H9 (cell line): Measurements from ENCODE around the gene NCAM2. TPM values are rescaled to one million over a fixed set of nuclear protein-coding genes. Genes with fewer than 3 reads are reported as not detected.
"Not testable (repeated sequence)": the region's sequence is repeated elsewhere in the genome, so short reads cannot be mapped to it uniquely, and the experiment has no call there.

ENCODE experiments used
- DNase-seq: peaks from one replicate; pipeline ENCODE4 v3.0.0-alpha.2; 2017
- H2AFZ ChIP-seq: one replicate; pipeline ENCODE4 v1.6.1; 2013; ENCODE audit warnings: mild to moderate bottlenecking, low read length, control low read depth, moderate library complexity
- H2AK5ac ChIP-seq: 2 replicates; pipeline ENCODE4 v1.6.1; 2013; ENCODE audit warnings: low read length, control low read depth, mixed read lengths; ENCODE audit not compliant: insufficient read length
- H2BK120ac ChIP-seq: one replicate; pipeline ENCODE4 v1.6.1; 2013; ENCODE audit warnings: low read depth, mild to moderate bottlenecking, low read length, control low read depth, inconsistent platforms; ENCODE audit not compliant: poor library complexity, severe bottlenecking
- H2BK12ac ChIP-seq: 2 replicates; pipeline ENCODE4 v1.6.1; 2013; ENCODE audit warnings: low read length, control low read depth, mixed read lengths, low read depth; ENCODE audit not compliant: insufficient read length
- H2BK15ac ChIP-seq: 2 replicates; pipeline ENCODE4 v1.6.1; 2013; ENCODE audit warnings: low read depth, low read length, control low read depth
- H2BK20ac ChIP-seq: one replicate; pipeline ENCODE4 v1.6.1; 2013; ENCODE audit warnings: low read depth, mild to moderate bottlenecking, low read length, control low read depth, inconsistent platforms; ENCODE audit not compliant: poor library complexity, severe bottlenecking
- H2BK5ac ChIP-seq: 2 replicates; pipeline ENCODE4 v1.6.1; 2013; ENCODE audit warnings: low read length, control low read depth, mixed read lengths; ENCODE audit not compliant: insufficient read length
- H3K14ac ChIP-seq: 2 replicates; pipeline ENCODE4 v1.6.1; 2013; ENCODE audit warnings: low read length, control low read depth; ENCODE audit not compliant: insufficient read depth
- H3K18ac ChIP-seq: 2 replicates; pipeline ENCODE4 v1.6.1; 2013; ENCODE audit warnings: low read depth, mild to moderate bottlenecking, mixed read lengths, low read length, control low read depth; ENCODE audit not compliant: insufficient read length
- H3K23ac ChIP-seq: 2 replicates; pipeline ENCODE4 v1.6.1; 2013; ENCODE audit warnings: low read length, control low read depth, mixed read lengths, low read depth; ENCODE audit not compliant: insufficient read length
- H3K23me2 ChIP-seq: 2 replicates; pipeline ENCODE4 v1.6.1; 2013; ENCODE audit warnings: low read depth, mild to moderate bottlenecking, mixed read lengths, low read length, control low read depth; ENCODE audit not compliant: insufficient read length, poor library complexity, severe bottlenecking
- H3K27ac ChIP-seq: 2 replicates; pipeline ENCODE4 v1.5.1; 2013; ENCODE audit warnings: low read length, control low read depth, mixed read lengths, low read depth; ENCODE audit not compliant: insufficient read length
- H3K27me3 ChIP-seq: 2 replicates; pipeline ENCODE4 v1.6.1; 2013; ENCODE audit warnings: low read length, control low read depth, inconsistent platforms; ENCODE audit not compliant: insufficient read depth
- H3K4ac ChIP-seq: 2 replicates; pipeline ENCODE4 v1.6.1; 2013; ENCODE audit warnings: low read depth, mild to moderate bottlenecking, control low read depth, inconsistent platforms, low read length, moderate library complexity
- H3K4me1 ChIP-seq: 2 replicates; pipeline ENCODE4 v1.6.1; 2013; ENCODE audit warnings: low read length, control low read depth, inconsistent platforms; ENCODE audit not compliant: insufficient read depth
- H3K4me2 ChIP-seq: 2 replicates; pipeline ENCODE4 v1.6.1; 2013; ENCODE audit warnings: low read length, control low read depth, mixed read lengths; ENCODE audit not compliant: insufficient read length, insufficient read depth
- H3K56ac ChIP-seq: 2 replicates; pipeline ENCODE4 v1.6.1; 2013; ENCODE audit warnings: low read depth, mild to moderate bottlenecking, mixed read lengths, low read length, control low read depth; ENCODE audit not compliant: insufficient read length
- H3K79me1 ChIP-seq: 2 replicates; pipeline ENCODE4 v1.6.1; 2013; ENCODE audit warnings: low read depth, mild to moderate bottlenecking, moderate library complexity, low read length, control low read depth, inconsistent platforms; ENCODE audit not compliant: insufficient read depth, poor library complexity, severe bottlenecking
- H3K79me2 ChIP-seq: 2 replicates; pipeline ENCODE4 v1.6.1; 2013; ENCODE audit warnings: low read length, control low read depth, inconsistent platforms; ENCODE audit not compliant: insufficient read depth
- H3K9ac ChIP-seq: 2 replicates; pipeline ENCODE4 v1.6.1; 2013; ENCODE audit warnings: low read length, control low read depth, mixed read lengths; ENCODE audit not compliant: insufficient read length; ENCODE audit errors: extremely low read depth
- H3K9me3 ChIP-seq: one replicate; pipeline ENCODE4 v1.6.1; 2013; ENCODE audit warnings: low read depth, low read length, inconsistent platforms; ENCODE audit not compliant: control insufficient read depth
- H3T11ph ChIP-seq: one replicate; pipeline ENCODE4 v1.6.1; 2013; ENCODE audit warnings: mild to moderate bottlenecking, low read length, control low read depth, inconsistent platforms
- H4K20me1 ChIP-seq: one replicate; pipeline ENCODE4 v1.6.1; 2013; ENCODE audit not compliant: control insufficient read depth, insufficient read length, insufficient read depth
- H4K5ac ChIP-seq: 2 replicates; pipeline ENCODE4 v1.6.1; 2013; ENCODE audit warnings: low read depth, mild to moderate bottlenecking, mixed read lengths, low read length, control low read depth; ENCODE audit not compliant: insufficient read length
- H4K8ac ChIP-seq: replicated peaks from 2 replicates; pipeline ENCODE4 v1.6.1; 2013; ENCODE audit warnings: low read length, control low read depth, mixed read lengths, low read depth; ENCODE audit not compliant: insufficient read length
- H4K91ac ChIP-seq: 2 replicates; pipeline ENCODE4 v1.6.1; 2013; ENCODE audit warnings: low read depth, mild to moderate bottlenecking, moderate library complexity, mixed read lengths, low read length, control low read depth; ENCODE audit not compliant: insufficient read length
- H3K27ac Mint-ChIP-seq, 3 experiments: 2 replicates in 2 of 3; 3 replicates in 1 of 3; pipeline ENCODE4 v1.8.0; 2020 to 2021; ENCODE audit warnings: mixed read lengths in 3 of 3, mild to moderate bottlenecking in 1 of 3, moderate library complexity in 1 of 3
- H3K27me3 Mint-ChIP-seq: 2 replicates; pipeline ENCODE4 v1.8.0; 2021; ENCODE audit warnings: low read depth, mild to moderate bottlenecking, moderate library complexity, mixed read lengths
- H3K36me3 Mint-ChIP-seq, 3 experiments: 2 replicates in 2 of 3; 3 replicates in 1 of 3; pipeline ENCODE4 v1.8.0; 2020 to 2021; ENCODE audit warnings: low read depth in 3 of 3, mixed read lengths in 3 of 3; ENCODE audit not compliant: insufficient read depth in 1 of 3
- H3K4me1 Mint-ChIP-seq, 2 experiments: 2 replicates each; pipeline ENCODE4 v1.8.0; 2020; ENCODE audit warnings: mixed read lengths in 2 of 2
- H3K4me3 Mint-ChIP-seq, 2 experiments: 2 replicates in 1 of 2; 3 replicates in 1 of 2; pipeline ENCODE4 v1.8.0; 2020 to 2021; ENCODE audit warnings: mild to moderate bottlenecking in 2 of 2, mixed read lengths in 2 of 2, moderate library complexity in 1 of 2
- H3K9me3 Mint-ChIP-seq, 2 experiments: 2 replicates in 1 of 2; 3 replicates in 1 of 2; pipeline ENCODE4 v1.8.0; 2020; ENCODE audit warnings: mild to moderate bottlenecking in 2 of 2, mixed read lengths in 2 of 2, moderate library complexity in 1 of 2
- CTCF ChIP-seq: fragments of 200-600 bp; sonication (generic); conservative IDR thresholded peaks from 3 replicates; pipeline ENCODE4 v1.8.0; 2021; ENCODE audit warnings: antibody characterized with exemption, mild to moderate bottlenecking
- WGBS: extraction: QIAGEN DNeasy Blood & Tissue Kit; methylation state at CpG from one replicate; pipeline ENCODE4 v1.1.7; 2013; ENCODE audit warnings: missing lambda C conversion rate, low lambda C conversion rate, mixed read lengths; ENCODE audit not compliant: insufficient read length; ENCODE audit errors: extremely low coverage; 5-methylcytosine and 5-hydroxymethylcytosine counted together
- total RNA-seq: library from RNA; stranded (reverse); gene quantifications from 2 replicates; pipeline ENCODE4 v1.2.1, GENCODE V29; 2021

NCAM2 gene
- total RNA-seq, 1 experiment from 2014 or later: 2.2 TPM

- Histone ChIP-seq H3K4me1 (no peaks in the 10 kb centered on the region), H2BK15ac (no peak overlapping the region), H3K23ac (no peak overlapping the region), H3K18ac (no peak overlapping the region), H4K8ac (no peak overlapping the region), H2BK120ac (no peak overlapping the region), H3K23me2 (no peaks in the 10 kb centered on the region), H3K14ac (no peak overlapping the region), H3K79me2 (no peaks in the 10 kb centered on the region), H2AFZ (no peak overlapping the region), H2BK12ac (no peak overlapping the region), H4K5ac (no peak overlapping the region), H3K9ac (no peak overlapping the region), H4K91ac (no peak overlapping the region), H3K4me2 (no peak overlapping the region), H3K79me1 (no peaks in the 10 kb centered on the region), H3K27ac (no peak overlapping the region), H3K9me3 (peaks cover 7% of the 10 kb centered on the region), H3K27me3 (no peaks in the 10 kb centered on the region), H3K56ac (no peak overlapping the region), H2AK5ac (no peak overlapping the region), H2BK20ac (no peak overlapping the region), H4K20me1 (no peaks in the 10 kb centered on the region), H3K4ac (no peak overlapping the region), H2BK5ac (no peak overlapping the region), H3T11ph (no peak overlapping the region)
- no peaks in the 10 kb centered on the region for H3K4me1 Mint-ChIP-seq
- H3K27me3 Mint-ChIP-seq: no peaks in the 10 kb centered on the region
- TF ChIP-seq CTCF: no peak
- no peak overlapping the region for H3K27ac Mint-ChIP-seq
- H3K4me3 Mint-ChIP-seq: no peak overlapping the region
- H3K9me3 Mint-ChIP-seq: peaks cover 24 to 30% of the 10 kb centered on the region in 2 experiments
- peaks cover 7 to 20% (median 8%) of the 10 kb centered on the region in 3 experiments; a peak in 6 of 7 replicates for H3K36me3 Mint-ChIP-seq
- DNase-seq: no peak
Measured at GRCh38 chr21:21401444-21401843, 403.2 kb downstream of the NCAM2 start.

- not testable (repeated sequence) for H2BK5ac ChIP-seq, H3K79me1 ChIP-seq, H3K27me3 ChIP-seq, H4K5ac ChIP-seq, H3K14ac ChIP-seq, H3K27ac ChIP-seq, H3T11ph ChIP-seq, H3K27ac Mint-ChIP-seq, H3K9me3 ChIP-seq, H2BK120ac ChIP-seq, H4K8ac ChIP-seq, H4K20me1 ChIP-seq, H2BK15ac ChIP-seq, H3K56ac ChIP-seq, H3K79me2 ChIP-seq, H3K27me3 Mint-ChIP-seq, H2BK12ac ChIP-seq, H3K4me3 Mint-ChIP-seq, H2BK20ac ChIP-seq, H3K9ac ChIP-seq, H3K4me2 ChIP-seq, H4K91ac ChIP-seq, H3K23me2 ChIP-seq, DNase-seq, H3K23ac ChIP-seq, H2AFZ ChIP-seq, H3K4ac ChIP-seq, H3K18ac ChIP-seq, H2AK5ac ChIP-seq, H3K4me1 Mint-ChIP-seq, H3K4me1 ChIP-seq
- H3K36me3 Mint-ChIP-seq: peaks cover 3 to 14% (median 4%) of the 10 kb centered on the region in 3 experiments; a peak in 5 of 7 replicates
- peaks cover 18 to 22% of the 10 kb centered on the region in 2 experiments for H3K9me3 Mint-ChIP-seq
- no CpG with 5 or more reads among the region's 3 CpGs for WGBS
Measured at GRCh38 chr21:21402187-21402586, 404.0 kb downstream of the NCAM2 start.
